ENCODE measurements around the gene CPVL.

DNA sequence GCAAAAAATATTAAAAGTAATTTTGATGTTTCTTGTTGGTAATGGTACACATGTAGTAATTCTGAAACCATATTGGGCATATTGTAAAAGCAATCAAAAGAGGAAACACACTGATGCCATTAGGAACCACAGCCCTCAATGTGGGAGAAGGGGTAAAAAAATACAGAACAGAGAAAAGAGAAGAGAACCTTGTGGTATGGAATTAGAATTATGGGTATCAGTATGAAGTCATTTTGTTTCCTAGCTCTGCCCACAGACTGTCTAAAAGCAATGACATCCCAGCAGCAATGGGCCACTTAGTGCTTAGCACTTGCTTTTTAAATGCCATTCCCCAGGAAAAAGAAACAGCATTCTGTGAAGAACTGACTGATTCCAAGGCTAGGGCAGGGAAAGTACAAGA lies 61.5 kb downstream of the CPVL start:
- TF ChIP-seq CBX8 (IDR thresholded peaks at IDR 0.05; ENCODE audit: borderline replicate concordance, low read depth, low read length), result no peak
- TF ChIP-seq, protein P1, sequence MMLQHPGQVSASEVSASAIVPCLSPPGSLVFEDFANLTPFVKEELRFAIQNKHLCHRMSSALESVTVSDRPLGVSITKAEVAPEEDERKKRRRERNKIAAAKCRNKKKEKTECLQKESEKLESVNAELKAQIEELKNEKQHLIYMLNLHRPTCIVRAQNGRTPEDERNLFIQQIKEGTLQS (IDR thresholded peaks at IDR 0.05; ENCODE audit: insufficient read depth, low read depth, low read length), result no peak
- TF ChIP-seq, protein P2, sequence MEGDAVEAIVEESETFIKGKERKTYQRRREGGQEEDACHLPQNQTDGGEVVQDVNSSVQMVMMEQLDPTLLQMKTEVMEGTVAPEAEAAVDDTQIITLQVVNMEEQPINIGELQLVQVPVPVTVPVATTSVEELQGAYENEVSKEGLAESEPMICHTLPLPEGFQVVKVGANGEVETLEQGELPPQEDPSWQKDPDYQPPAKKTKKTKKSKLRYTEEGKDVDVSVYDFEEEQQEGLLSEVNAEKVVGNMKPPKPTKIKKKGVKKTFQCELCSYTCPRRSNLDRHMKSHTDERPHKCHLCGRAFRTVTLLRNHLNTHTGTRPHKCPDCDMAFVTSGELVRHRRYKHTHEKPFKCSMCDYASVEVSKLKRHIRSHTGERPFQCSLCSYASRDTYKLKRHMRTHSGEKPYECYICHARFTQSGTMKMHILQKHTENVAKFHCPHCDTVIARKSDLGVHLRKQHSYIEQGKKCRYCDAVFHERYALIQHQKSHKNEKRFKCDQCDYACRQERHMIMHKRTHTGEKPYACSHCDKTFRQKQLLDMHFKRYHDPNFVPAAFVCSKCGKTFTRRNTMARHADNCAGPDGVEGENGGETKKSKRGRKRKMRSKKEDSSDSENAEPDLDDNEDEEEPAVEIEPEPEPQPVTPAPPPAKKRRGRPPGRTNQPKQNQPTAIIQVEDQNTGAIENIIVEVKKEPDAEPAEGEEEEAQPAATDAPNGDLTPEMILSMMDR (IDR thresholded peaks at IDR 0.05; ENCODE audit: control extremely low read depth in 1 of 3, insufficient read depth in 1 of 3, low read depth in 1 of 3, low read length in 3 of 3), result no peak
- TF ChIP-seq POLR2AphosphoS5 (IDR thresholded peaks at IDR 0.05; ENCODE audit: low read depth, low read length), result no peak
- TF ChIP-seq POLR2A (IDR thresholded peaks at IDR 0.05; ENCODE audit: control extremely low read depth in 1 of 2, low read depth in 2 of 2, low read length in 2 of 2), result no peak
- TF ChIP-seq GABPA (IDR thresholded peaks at IDR 0.05; ENCODE audit: borderline replicate concordance, insufficient read depth, low read length), result no peak
- no peak for TF ChIP-seq TCF12 (IDR thresholded peaks at IDR 0.05; ENCODE audit: low read depth, low read length)

Data from H1 (cell line).